HG03108 (cell line): ENCODE measurements around the gene HRH3.

Experiments used
- ATAC-seq: cut with Tn5 transposase; IDR thresholded peaks from one replicate; pipeline ENCODE4 v1.9.1; 2021; ENCODE audit warnings: moderate library complexity; ENCODE audit not compliant: unreplicated experiment

HRH3 gene

DNA sequence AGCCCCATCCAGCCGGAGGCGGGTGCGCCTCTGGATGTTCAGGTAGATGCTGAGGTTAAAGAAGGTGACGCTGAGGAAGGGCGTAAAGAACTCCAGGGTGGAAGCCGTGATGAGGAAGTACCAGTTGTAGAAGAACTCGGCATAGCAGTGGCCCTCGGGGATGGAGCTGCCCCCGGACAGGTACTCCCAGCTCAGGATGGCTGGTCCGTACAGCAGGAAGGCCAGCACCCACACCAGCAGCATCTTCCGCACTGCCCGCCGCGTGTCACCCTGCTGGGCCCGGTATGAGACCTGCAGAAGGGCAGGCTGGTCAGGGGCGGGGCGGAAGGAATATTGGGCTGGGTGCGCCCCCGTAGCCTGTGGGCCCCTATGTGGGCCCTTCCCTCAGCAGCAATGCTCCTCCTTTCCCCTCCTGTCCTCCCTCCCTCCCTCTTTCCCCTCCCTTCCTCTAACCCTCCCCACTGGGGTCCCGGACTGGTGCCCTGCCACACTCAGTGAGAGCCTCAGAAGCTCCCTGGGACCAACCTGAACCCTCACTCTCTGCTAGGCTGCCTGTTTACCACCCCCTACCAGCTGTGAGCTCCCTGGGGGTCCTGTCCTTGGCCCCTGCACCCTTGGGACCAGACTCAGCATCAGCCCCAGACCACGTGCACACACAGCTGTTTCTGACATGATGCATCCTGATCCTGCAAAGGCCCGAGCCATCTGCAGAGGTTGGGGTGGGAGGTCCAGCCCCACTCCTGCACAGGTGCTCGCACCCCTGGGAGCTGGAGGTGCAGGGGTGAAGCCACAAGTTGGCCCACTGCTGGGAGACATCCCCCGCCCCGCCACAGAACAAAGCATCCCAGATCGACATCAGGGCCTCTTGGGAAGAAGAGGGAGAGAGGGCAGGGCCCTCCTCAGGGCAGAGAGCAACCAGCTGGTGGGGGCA lies 3.2 kb downstream of the HRH3 start:
- ATAC-seq, result no peak

GRCh38 chr20:62215991-62216635 lies 4.0 kb downstream of the HRH3 start:
- no peak for ATAC-seq

GRCh38 chr20:62215020-62215990 lies 4.8 kb downstream of the HRH3 start:
- ATAC-seq, result no peak

GRCh38 chr20:62214067-62214466 lies 6.0 kb downstream of the HRH3 start:
- ATAC-seq, result no peak

- no peak for ATAC-seq
These were observed 7.8 kb downstream of the HRH3 start for GRCh38 chr20:62212299-62212698.

- no peak for ATAC-seq
These were observed 8.2 kb downstream of the HRH3 start for GRCh38 chr20:62211769-62212288.

GRCh38 chr20:62211216-62211615 lies 8.9 kb downstream of the HRH3 start:
- ATAC-seq, result no peak

- ATAC-seq, result no peak
These were observed 9.6 kb downstream of the HRH3 start for GRCh38 chr20:62210496-62210855.

DNA sequence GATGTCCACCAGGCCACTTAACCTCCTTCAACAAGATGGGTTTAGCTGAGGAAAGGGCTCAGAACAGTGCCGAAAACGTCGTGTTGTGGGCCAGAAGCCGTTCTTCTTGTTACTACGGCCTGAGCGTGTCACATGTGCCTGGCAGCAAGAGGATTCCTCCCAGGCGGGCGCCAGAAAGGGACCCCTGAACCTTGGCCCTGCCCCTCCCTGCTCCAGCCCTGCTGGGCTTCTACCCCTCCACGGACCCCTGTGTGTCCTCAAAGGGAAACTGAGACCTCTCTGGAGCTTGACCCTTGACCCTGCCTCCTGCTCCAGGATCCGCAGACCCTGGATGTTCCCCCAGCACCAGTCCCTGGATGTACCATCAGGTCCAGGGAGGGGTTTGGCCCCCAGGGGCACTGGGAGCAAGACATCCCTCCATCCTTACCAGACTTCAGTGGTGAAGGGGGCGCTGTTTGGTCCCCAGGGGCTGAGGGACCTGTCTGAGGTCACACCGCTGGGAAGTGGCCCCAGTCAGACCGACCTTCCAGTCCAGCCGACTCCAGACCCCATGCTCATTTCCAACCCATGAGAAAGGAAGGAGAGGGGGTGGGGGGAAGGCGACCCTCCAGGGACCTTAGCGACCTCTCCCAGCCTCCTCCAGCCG lies 10.1 kb downstream of the HRH3 start:
- no peak for ATAC-seq

DNA sequence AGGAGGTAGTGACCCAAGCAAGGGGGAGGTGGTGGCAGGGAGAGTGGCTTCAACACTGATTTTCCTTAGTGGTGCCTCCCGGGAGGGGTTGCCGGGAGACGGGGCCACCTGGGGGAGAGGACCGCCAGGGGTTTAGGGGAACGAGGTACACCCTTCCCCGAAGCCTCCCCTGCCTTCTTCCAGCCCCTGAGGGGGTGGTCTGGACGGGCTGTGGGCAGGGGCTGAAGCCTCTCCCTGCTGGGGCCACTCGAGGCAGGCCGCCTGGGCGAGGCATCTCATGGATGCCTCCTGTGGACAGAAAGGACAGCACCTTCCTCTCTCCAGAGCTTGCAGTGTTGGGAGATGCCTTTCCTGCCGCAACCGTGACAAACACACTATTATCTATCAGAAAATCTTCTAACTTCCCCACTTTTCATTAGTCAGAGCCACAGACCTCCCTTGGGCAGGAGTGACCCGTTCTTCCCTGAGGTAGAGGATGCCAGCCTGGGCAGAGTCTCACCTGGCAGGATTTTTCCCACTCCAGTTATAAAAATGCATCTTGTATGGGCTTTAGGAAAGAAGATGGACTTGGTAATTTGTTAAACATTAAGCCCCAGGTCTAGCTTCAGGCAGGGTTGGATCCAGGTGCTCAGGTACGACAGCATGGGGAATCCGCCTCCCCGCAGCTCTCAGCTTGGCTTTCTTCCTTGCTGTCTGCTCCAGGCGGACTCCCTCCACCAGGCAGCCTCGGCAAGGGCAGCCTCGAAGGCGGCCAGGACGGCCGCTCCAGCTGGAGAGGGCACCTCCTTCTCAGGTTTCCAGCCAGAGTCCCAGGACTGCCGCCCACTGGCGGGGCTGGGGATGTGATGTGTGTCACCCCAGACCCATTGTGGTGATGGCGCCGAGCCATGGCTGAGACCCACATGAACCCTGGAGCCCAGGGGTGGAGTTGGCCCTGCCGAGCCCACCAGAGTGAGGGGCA lies 11.0 kb downstream of the HRH3 start:
- no peak for ATAC-seq

DNA sequence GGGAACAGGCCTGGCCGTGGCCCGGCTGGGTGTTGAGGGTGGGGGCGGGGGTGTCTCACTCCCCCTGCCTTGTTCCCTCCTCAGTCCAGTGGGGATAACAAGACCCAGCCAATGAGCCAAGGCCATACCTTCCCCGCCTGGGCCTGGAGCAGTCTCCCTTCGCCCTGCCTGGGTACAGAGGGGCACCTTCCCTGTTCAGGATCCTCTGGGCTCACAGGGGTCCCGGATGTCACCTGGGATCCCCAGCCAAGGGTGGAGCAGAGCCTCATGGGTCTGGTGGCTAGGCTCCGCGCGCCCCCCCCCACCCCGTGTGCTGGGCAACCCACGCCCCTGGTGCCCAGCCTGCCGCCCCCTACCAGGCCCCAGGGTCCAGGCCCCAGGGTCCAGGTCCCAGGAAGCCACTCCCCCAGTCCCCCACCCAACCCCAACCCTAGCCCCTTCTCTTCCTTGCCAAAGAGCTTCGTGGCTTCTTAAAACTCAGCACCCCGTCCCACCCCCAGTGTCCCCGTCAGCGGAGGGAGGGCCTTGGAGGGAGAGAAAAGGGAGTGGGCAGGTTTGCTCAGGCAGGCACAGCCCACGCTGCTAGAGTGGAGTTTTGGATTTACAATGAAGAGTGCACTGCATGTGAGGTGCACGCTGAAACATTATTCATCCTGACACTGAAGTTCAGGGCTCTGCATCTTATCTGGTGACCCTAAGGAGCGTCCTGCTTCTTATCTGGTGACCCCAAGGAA lies 11.8 kb downstream of the HRH3 start:
- no peak for ATAC-seq

- ATAC-seq, result no peak
These were observed 13.7 kb downstream of the HRH3 start for GRCh38 chr20:62206388-62206775.

DNA sequence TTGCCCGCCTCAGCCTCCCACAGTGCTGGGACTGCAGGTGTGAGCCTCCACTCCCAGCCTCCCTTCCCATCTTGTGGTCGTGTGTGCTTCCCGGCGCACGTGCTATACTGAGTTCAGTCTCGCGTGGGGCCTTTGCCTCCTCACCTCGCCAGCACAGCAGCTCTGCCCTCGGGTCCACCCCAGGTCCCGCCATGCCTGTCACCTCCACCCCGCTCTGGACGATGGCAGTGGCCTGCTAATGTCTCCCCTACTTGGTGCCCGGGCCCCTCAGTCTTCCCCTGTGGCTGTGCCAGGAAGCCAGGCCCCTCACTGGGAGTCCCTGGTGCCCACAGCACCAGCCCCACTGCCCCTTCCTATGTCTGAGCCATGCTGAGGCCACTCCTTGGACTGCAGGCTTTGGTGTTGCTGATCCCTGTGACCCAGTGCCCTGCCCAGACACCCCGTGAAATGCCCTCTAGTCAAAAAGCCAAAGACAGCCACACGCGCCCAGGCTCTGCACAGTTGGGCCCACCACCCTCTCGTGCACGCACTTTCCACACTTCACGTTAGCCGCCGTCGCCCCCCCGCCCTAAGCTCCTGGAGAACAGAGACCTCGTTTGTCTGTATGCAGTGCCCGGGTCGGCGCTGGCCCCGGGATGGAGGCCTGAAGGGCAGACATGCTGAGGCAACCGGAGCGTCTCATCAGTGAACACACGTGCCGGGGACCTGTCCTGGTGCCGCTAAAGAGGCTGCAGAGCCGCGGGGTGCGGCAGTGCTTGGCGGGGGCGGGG lies 14.3 kb downstream of the HRH3 start:
- ATAC-seq, result no peak

DNA sequence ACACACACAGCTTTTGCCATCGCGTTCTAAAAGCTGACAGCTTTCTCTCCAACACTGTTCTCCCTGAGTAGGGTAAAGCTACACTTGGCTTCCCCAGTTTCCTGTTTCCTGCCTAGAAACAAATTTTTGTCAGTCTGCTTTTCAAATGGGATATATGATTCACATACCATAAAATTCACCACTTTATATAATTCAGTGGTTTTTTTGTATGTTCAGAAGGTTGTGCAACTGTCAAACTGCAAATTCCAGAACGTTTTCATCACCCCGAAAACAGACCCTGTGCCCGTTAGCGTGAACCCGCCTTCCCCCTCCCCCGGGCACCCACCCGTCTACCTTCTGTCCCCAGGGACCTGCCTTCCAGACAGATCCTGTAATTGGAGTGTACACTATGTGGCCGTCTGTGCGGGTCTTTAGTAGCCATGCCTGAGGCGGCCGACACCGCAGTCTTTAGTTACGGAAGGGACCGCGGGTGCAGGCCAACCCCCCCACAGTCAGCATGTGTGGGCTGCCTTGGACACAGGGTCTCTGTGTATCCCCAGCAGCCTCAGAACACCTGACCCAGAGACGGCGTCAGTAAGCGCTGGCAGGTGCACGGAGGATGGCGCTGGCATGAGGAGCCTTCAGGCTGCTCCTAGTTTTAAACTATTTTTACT lies 16.6 kb downstream of the HRH3 start:
- ATAC-seq, result no peak

GRCh38 chr20:62202676-62203377 lies 17.3 kb downstream of the HRH3 start:
- ATAC-seq, result no peak

DNA sequence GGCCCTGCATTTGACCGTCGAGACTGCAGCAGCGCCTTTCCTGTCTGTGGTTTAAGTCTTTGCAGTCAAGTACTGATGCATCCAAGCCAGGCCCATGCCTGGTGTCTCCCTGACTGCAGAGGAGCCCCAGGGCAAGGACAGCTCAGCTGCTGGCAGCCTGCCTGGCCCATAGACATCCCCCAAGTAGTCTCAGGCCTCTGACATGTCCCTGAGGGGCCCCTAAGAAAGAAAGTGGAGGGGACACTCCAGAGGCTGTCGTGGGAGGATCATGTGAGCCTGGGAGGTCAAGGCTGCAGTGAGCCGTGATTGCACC lies 18.0 kb downstream of the HRH3 start:
- no peak for ATAC-seq
